Measurements from ENCODE around the gene BTBD1. TPM values are rescaled to one million over a fixed set of nuclear protein-coding genes. Genes with fewer than 3 reads are reported as not detected.
"Not testable (repeated sequence)": the region's sequence is repeated elsewhere in the genome, so short reads cannot be mapped to it uniquely, and the experiment has no call there.

Gene BTBD1
- total and polyA plus RNA-seq, 2 donors (not counting 3 experiments of a cell fraction or from before 2014, with no cell fraction given): 30.8 to 58.0 TPM

DNA sequence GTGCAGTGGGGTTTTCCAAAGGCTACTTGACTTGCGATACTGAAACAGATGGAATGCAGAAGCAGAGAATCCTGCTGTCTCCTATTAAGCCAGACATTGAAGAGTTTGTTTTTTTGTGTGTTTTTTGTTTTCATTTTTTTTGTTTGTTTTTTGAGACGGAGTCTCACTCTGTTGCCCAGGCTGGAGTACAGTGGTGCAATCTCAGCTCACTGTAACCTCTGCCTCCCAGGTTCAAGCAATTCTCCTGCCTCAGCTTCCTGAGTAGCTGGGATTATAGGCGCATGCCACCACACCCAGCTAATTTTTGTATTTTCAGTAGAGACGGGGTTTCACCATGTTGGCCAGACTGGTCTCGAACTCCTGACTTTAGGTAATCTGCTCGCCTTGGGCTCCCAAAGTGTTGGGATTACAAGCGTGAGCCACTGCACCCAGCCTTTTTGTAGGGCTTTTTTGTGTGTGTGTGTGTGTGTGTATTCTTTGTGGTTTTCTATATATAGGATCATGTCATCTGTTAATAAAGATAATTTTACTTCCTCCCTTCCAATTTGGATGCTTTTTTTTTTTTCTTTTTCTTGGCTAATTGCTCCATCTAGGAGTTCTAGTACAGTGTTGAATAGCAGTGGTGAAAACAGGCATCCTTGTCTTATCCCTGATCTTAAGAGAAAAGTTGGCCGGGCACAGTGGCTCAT, 19.0 kb upstream of the BTBD1 start:
- H3K9ac ChIP-seq (replicated peaks; ENCODE audit: extremely low read depth, insufficient read depth, low read length); H3K9me1 ChIP-seq (replicated peaks; ENCODE audit: control insufficient read depth, extremely low read depth, insufficient read depth, low read length); H3K4me2 ChIP-seq (ENCODE audit: insufficient read depth, low read length); H3K27ac ChIP-seq (ENCODE audit: insufficient read depth, low read depth, low read length); FAIRE-seq; H3K4me3 ChIP-seq (replicated peaks in 1 of 3; ENCODE audit: insufficient read depth in 1 of 3, low read depth in 1 of 3, low read length in 3 of 3); BruUV-seq (replicated peaks); DNase-seq (ENCODE audit: low read depth, low spot score); H3K79me2 ChIP-seq (ENCODE audit: control insufficient read depth, insufficient read depth, low read length); H3K36me3 ChIP-seq (ENCODE audit: control insufficient read depth in 2 of 2, extremely low read depth in 1 of 2, insufficient read depth in 2 of 2, low read length in 2 of 2); H3K9me3 ChIP-seq (replicated peaks; ENCODE audit: control insufficient read depth, insufficient read depth, low read length); POLR2A ChIA-PET; H4K20me1 ChIP-seq (replicated peaks; ENCODE audit: control insufficient read depth, extremely low read depth, insufficient read depth, low read length); H2AFZ ChIP-seq (ENCODE audit: low read depth, low read length); H3K27me3 ChIP-seq (ENCODE audit: control insufficient read depth in 2 of 2, insufficient read depth in 2 of 2, low read length in 2 of 2); dilution Hi-C loops (cut with MboI; ENCODE audit: extremely low pct_ligation_motif_present, low sequenced_read_pairs); intact Hi-C loops (cut with micrococcal nuclease); H3K4me1 ChIP-seq (ENCODE audit: control insufficient read depth, extremely low read depth, insufficient read depth, low read length): not testable (repeated sequence)
- CTCF ChIA-PET: interaction anchor here (1.8 kb wide), 1 partner anchor 14 kb away, joined by 4 read pairs; no protein-coding TSS in a partner anchor

DNA sequence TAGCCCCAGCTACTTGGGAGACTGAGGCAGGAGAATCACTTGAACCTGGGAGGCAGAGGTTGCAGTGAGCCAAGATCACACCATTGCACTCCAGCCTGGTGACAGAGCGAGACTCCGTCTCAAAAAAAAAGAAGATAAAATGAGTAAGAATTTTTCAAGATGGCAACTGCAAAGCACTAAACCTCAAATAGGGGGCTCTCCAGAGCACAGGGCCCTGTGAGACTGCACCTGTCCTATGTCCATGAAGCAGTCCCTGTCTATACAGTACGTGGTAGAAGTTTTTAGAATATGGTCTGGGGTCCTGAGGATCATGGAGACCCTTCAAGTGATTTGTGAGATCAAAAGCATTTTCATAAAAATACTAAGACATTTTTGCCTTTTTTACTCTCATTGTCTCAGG, 18.4 kb upstream of the BTBD1 start:
- CTCF ChIA-PET; H3K9me1 ChIP-seq (replicated peaks; ENCODE audit: control insufficient read depth, extremely low read depth, insufficient read depth, low read length); dilution Hi-C loops (cut with MboI; ENCODE audit: extremely low pct_ligation_motif_present, low sequenced_read_pairs); H3K9me3 ChIP-seq (replicated peaks; ENCODE audit: control insufficient read depth, insufficient read depth, low read length); POLR2A ChIA-PET; intact Hi-C loops (cut with micrococcal nuclease); H3K27me3 ChIP-seq (ENCODE audit: control insufficient read depth in 2 of 2, insufficient read depth in 2 of 2, low read length in 2 of 2); H3K36me3 ChIP-seq (ENCODE audit: control insufficient read depth in 2 of 2, extremely low read depth in 1 of 2, insufficient read depth in 2 of 2, low read length in 2 of 2); H3K4me3 ChIP-seq (replicated peaks in 1 of 3; ENCODE audit: insufficient read depth in 1 of 3, low read depth in 1 of 3, low read length in 3 of 3); H3K4me1 ChIP-seq (ENCODE audit: control insufficient read depth, extremely low read depth, insufficient read depth, low read length); H4K20me1 ChIP-seq (replicated peaks; ENCODE audit: control insufficient read depth, extremely low read depth, insufficient read depth, low read length); H2AFZ ChIP-seq (ENCODE audit: low read depth, low read length); DNase-seq (ENCODE audit: low read depth, low spot score); FAIRE-seq; H3K27ac ChIP-seq (ENCODE audit: insufficient read depth, low read depth, low read length); BruUV-seq (replicated peaks); H3K9ac ChIP-seq (replicated peaks; ENCODE audit: extremely low read depth, insufficient read depth, low read length); H3K4me2 ChIP-seq (ENCODE audit: insufficient read depth, low read length); H3K79me2 ChIP-seq (ENCODE audit: control insufficient read depth, insufficient read depth, low read length): not testable (repeated sequence)
